C4-2B (cell line): Measurements from ENCODE around the gene ANXA3.

ENCODE experiments used
- CTCF ChIP-seq: fragments of 450-650 bp; conservative IDR thresholded peaks from 2 replicates; pipeline ENCODE4 v1.5.1; 2017; ENCODE audit warnings: mild to moderate bottlenecking
- ZFX ChIP-seq: fragments of 450-650 bp; IDR thresholded peaks from 2 replicates; pipeline ENCODE4 v1.6.1; 2017

- TF ChIP-seq CTCF (no peak), ZFX (no peak)
Measured at GRCh38 chr4:78627046-78627965, 75.7 kb downstream of the ANXA3 start.
